RWPE2 (cell line): ENCODE measurements around the gene TAGLN3.

Experiments
- ATAC-seq: fragments of 200-7000 bp; cut with Tn5 transposase; 3 replicates; pipeline ENCODE4 v1.9.1; 2021; ENCODE audit warnings: low read depth
- DNase-seq: peaks from one replicate; pipeline ENCODE4 v3.0.0-alpha.2; 2020; ENCODE audit warnings: low spot score
- H3K27ac ChIP-seq: fragments of 450-650 bp; 2 replicates; pipeline ENCODE4 v1.5.1; 2017; ENCODE audit warnings: mild to moderate bottlenecking; ENCODE audit not compliant: poor library complexity, severe bottlenecking
- H3K27me3 ChIP-seq: fragments of 250-450 bp; sonication (Bioruptor Pico); 2 replicates; pipeline ENCODE4 v1.5.1; 2021; ENCODE audit warnings: mild to moderate bottlenecking, moderate library complexity; ENCODE audit not compliant: insufficient read depth, poor library complexity, severe bottlenecking
- H3K36me3 ChIP-seq: fragments of 250-450 bp; sonication (Bioruptor Pico); 2 replicates; pipeline ENCODE4 v1.5.1; 2020; ENCODE audit warnings: low read depth, mild to moderate bottlenecking, moderate library complexity
- H3K4me1 ChIP-seq: fragments of 250-450 bp; sonication (Bioruptor Pico); 2 replicates; pipeline ENCODE4 v1.5.1; 2021; ENCODE audit warnings: mild to moderate bottlenecking, moderate library complexity; ENCODE audit not compliant: insufficient read depth, poor library complexity, severe bottlenecking
- H3K4me3 ChIP-seq: fragments of 250-450 bp; sonication (Bioruptor Pico); 2 replicates; pipeline ENCODE4 v1.5.1; 2021; ENCODE audit warnings: mild to moderate bottlenecking, moderate library complexity; ENCODE audit not compliant: severe bottlenecking
- H3K9me3 ChIP-seq: fragments of 250-450 bp; sonication (Bioruptor Pico); 2 replicates; pipeline ENCODE4 v1.5.1; 2021; ENCODE audit warnings: mild to moderate bottlenecking, moderate library complexity; ENCODE audit not compliant: severe bottlenecking
- CTCF ChIP-seq: fragments of 450-650 bp; IDR thresholded peaks from one replicate; pipeline ENCODE4 v1.5.1; 2017; ENCODE audit warnings: mild to moderate bottlenecking, moderate library complexity; ENCODE audit not compliant: poor library complexity, severe bottlenecking

The TAGLN3 gene

GRCh38 chr3:112061152-112061551 lies 62.4 kb downstream of the TAGLN3 start:
- no peak for DNase-seq
- ATAC-seq: no peak
- no peak for TF ChIP-seq CTCF

More at GRCh38 chr3:112061152-112061551, 62.4 kb downstream of the TAGLN3 start:
- H3K9me3 ChIP-seq: no peaks in the 10 kb centered on the region
- no peaks in the 10 kb centered on the region for H3K36me3 ChIP-seq
- H3K27ac ChIP-seq: no peak overlapping the region
- no peaks in the 10 kb centered on the region for H3K27me3 ChIP-seq
- H3K4me3 ChIP-seq: no peak overlapping the region
- H3K4me1 ChIP-seq: peaks cover 6% of the 10 kb centered on the region
